Fibroblast of mammary gland (primary cell): ENCODE data around the gene CEP164.

Experiments
- DNase-seq: peaks from one replicate; pipeline ENCODE4 v3.0.0-alpha.2; 2010; ENCODE audit warnings: low read depth
- H3K4me3 ChIP-seq: 2 replicates; pipeline ENCODE4 v1.5.1; 2011; ENCODE audit warnings: low read depth, mild to moderate bottlenecking, low read length, moderate library complexity; ENCODE audit not compliant: control insufficient read depth
- CTCF ChIP-seq: conservative IDR thresholded peaks from 2 replicates; pipeline ENCODE4 v1.5.1; 2011; ENCODE audit warnings: low read depth, low read length, inconsistent platforms; ENCODE audit not compliant: control insufficient read depth, insufficient read depth

CEP164 gene

GRCh38 chr11:117410238-117410637 is 82.6 kb downstream of the CEP164 start:
- TF ChIP-seq CTCF = no peak
- no peak for DNase-seq
- H3K4me3 ChIP-seq = no peak overlapping the region

GRCh38 chr11:117410861-117411710 is 83.4 kb downstream of the CEP164 start:
- DNase-seq = no peak
- H3K4me3 ChIP-seq = no peak overlapping the region
- TF ChIP-seq CTCF = no peak

- no peak for TF ChIP-seq CTCF
- no peak for DNase-seq
- no peak overlapping the region for H3K4me3 ChIP-seq
These were observed 84.1 kb downstream of the CEP164 start for GRCh38 chr11:117411736-117412135.

- no peak for TF ChIP-seq CTCF
- no peak for DNase-seq
- H3K4me3 ChIP-seq = no peak overlapping the region
These were observed 84.5 kb downstream of the CEP164 start for GRCh38 chr11:117412176-117412575.

GRCh38 chr11:117412653-117413275 is 85.1 kb downstream of the CEP164 start:
- no peak for TF ChIP-seq CTCF
- DNase-seq = no peak
- no peak overlapping the region for H3K4me3 ChIP-seq

- TF ChIP-seq CTCF = no peak
- H3K4me3 ChIP-seq = no peak overlapping the region
- no peak for DNase-seq
These were observed 86.0 kb downstream of the CEP164 start for GRCh38 chr11:117413616-117414015.
